Measurements from ENCODE around the gene KCNN1.

Gene KCNN1

DNA sequence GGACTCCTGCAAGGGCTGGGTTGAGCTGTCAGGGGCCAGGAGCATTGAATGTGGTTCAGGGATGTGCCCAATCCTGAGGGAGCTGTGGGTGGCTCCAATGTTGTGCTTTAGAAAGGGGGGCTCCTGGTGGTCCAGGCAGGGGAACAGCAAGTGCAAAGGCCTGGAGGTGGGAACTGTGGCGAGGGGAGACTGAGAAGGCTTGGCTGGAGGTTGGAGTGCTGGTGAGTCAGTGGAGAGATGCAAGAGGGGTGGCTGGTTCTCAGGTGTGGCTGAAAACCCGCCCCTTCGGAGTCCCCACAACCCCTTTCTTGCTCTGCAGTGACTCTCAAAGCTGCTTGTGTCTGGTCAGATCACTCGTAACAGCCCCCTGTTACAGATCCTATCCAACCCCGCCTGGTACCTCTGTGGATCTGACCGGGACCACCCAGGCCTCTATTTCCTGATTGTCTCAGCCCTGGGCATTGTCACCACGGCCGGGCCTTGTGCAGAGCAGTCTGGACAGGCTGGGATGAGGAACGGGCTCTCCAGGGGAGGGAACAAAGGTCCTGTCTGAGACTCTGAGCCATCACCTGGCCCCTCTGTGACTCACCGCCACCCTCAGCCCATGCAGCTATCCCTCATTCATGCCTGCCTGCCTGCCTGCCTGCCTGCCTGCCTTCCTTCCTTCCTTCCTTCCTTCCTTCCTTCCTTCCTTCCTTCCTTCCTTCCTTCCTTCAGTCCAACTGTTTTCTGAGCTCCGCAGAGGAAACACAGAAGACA is 1.4 kb upstream of the KCNN1 start:
- no peak overlapping the region for H3K4me3 ChIP-seq (replicated peaks in 1 of 2; ENCODE audit: low read depth in 2 of 2, low read length in 2 of 2)
- no peak for DNase-seq (ENCODE audit: low read depth in 2 of 2)
- TF ChIP-seq CTCF (IDR thresholded peaks at IDR 0.05; ENCODE audit: low read depth, low read length): no peak

DNA sequence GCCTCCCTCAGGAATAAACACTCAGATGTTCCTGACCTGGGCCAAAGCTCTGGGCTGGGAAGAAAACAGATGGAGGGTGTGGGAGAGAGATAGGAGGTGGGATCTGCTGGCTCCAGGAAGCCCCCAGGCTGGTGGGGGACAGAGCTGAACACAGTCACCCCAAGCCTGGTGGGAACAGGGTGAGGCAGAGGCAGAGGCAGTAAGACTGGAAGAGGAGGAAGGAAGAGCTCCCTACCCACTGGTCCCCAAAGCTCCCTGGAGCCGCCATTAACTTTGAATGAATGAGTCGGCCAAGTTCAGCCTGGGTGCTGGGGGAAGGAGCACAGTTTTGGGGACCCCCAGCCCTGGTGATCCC is 801 bp upstream of the KCNN1 start:
- DNase-seq (ENCODE audit: low read depth in 2 of 2): no peak
- no peak overlapping the region for H3K4me3 ChIP-seq (replicated peaks in 1 of 2; ENCODE audit: low read depth in 2 of 2, low read length in 2 of 2)
- no peak for TF ChIP-seq CTCF (IDR thresholded peaks at IDR 0.05; ENCODE audit: low read depth, low read length)

GRCh38 chr19:17967257-17968051 is 547 bp downstream of the KCNN1 start:
- no peak for TF ChIP-seq CTCF (IDR thresholded peaks at IDR 0.05; ENCODE audit: low read depth, low read length)
- H3K4me3 ChIP-seq (replicated peaks in 1 of 2; ENCODE audit: low read depth in 2 of 2, low read length in 2 of 2): peak overlapping the region in 1 of 2 donors; percentile 14
- no peak for DNase-seq (ENCODE audit: low read depth in 2 of 2)

DNA sequence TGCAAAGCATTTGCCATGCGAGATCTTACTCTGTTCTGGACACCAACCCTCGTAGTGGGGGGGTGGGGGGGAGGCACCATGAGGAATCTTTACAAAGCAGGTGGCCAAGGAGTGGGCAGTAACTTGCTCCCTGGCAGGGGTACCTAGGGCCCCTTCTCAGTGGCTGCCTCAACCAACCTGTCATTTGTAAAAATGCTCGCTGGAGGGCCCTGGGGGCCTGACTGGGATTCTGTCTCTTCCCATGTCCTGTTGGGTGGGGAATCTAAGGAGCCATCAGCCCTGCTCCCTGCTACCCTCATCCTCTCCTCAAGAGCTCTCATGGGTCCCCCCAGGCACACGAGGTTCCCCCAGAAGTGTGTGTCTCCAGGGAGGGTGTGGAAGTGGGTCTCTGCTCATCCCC is 1.5 kb downstream of the KCNN1 start:
- no peak for DNase-seq (ENCODE audit: low read depth in 2 of 2)
- no peak for TF ChIP-seq CTCF (IDR thresholded peaks at IDR 0.05; ENCODE audit: low read depth, low read length)
- H3K4me3 ChIP-seq (replicated peaks in 1 of 2; ENCODE audit: low read depth in 2 of 2, low read length in 2 of 2): no peak overlapping the region

- TF ChIP-seq CTCF (IDR thresholded peaks at IDR 0.05; ENCODE audit: low read depth, low read length): no peak
- H3K4me3 ChIP-seq (replicated peaks in 1 of 2; ENCODE audit: low read depth in 2 of 2, low read length in 2 of 2): no peak overlapping the region
- no peak for DNase-seq (ENCODE audit: low read depth in 2 of 2)
Observed at GRCh38 chr19:17969096-17969792, 2.3 kb downstream of the KCNN1 start.

- no peak for TF ChIP-seq CTCF (IDR thresholded peaks at IDR 0.05; ENCODE audit: low read depth, low read length)
- no peak overlapping the region for H3K4me3 ChIP-seq (replicated peaks in 1 of 2; ENCODE audit: low read depth in 2 of 2, low read length in 2 of 2)
- DNase-seq (ENCODE audit: low read depth in 2 of 2): no peak
Observed at GRCh38 chr19:17972230-17972629, 5.3 kb downstream of the KCNN1 start.
